ENCODE results near the gene FRK.
"Not testable (repeated sequence)": the region's sequence is repeated elsewhere in the genome, so short reads cannot be mapped to it uniquely, and the experiment has no call there.

The FRK gene

DNA sequence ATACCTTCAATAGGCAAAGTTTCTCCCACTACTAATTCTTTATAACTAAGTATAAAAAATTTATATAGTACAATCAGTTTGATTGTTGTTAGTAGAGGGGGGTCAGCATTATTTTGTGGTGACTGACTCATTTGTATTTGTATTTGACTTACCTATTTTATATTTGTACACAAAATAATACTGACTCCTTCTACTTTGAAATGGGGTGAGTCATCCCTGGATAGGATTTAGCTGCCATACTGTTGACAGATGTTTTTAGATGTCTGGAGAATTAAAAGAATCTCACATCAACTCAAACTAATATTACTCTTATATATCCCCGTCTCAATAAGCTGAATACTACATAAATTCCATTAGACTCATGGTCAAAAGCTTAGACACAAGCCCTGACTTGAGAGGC lies 114.9 kb downstream of the FRK start:
- TF ChIP-seq, protein P1, sequence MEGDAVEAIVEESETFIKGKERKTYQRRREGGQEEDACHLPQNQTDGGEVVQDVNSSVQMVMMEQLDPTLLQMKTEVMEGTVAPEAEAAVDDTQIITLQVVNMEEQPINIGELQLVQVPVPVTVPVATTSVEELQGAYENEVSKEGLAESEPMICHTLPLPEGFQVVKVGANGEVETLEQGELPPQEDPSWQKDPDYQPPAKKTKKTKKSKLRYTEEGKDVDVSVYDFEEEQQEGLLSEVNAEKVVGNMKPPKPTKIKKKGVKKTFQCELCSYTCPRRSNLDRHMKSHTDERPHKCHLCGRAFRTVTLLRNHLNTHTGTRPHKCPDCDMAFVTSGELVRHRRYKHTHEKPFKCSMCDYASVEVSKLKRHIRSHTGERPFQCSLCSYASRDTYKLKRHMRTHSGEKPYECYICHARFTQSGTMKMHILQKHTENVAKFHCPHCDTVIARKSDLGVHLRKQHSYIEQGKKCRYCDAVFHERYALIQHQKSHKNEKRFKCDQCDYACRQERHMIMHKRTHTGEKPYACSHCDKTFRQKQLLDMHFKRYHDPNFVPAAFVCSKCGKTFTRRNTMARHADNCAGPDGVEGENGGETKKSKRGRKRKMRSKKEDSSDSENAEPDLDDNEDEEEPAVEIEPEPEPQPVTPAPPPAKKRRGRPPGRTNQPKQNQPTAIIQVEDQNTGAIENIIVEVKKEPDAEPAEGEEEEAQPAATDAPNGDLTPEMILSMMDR (IDR thresholded peaks at IDR 0.05; ENCODE audit: extremely low read depth, missing control alignments): no peak
- DNase-seq (ENCODE audit: low spot score): no peak

GRCh38 chr6:115945306-115945705 lies 115.4 kb downstream of the FRK start:
- TF ChIP-seq, protein P1 (IDR thresholded peaks at IDR 0.05; ENCODE audit: extremely low read depth, missing control alignments): no peak
- no peak for DNase-seq (ENCODE audit: low spot score)

- DNase-seq (ENCODE audit: low spot score): not testable (repeated sequence)
Observed at GRCh38 chr6:115944829-115945228, 115.9 kb downstream of the FRK start.

GRCh38 chr6:115937502-115937901 lies 123.2 kb downstream of the FRK start:
- not testable (repeated sequence) for DNase-seq (ENCODE audit: low spot score)

- DNase-seq (ENCODE audit: low spot score): no peak
- TF ChIP-seq, protein P1 (IDR thresholded peaks at IDR 0.05; ENCODE audit: extremely low read depth, missing control alignments): no peak
Observed at GRCh38 chr6:115935361-115935760, 125.3 kb downstream of the FRK start.

DNA sequence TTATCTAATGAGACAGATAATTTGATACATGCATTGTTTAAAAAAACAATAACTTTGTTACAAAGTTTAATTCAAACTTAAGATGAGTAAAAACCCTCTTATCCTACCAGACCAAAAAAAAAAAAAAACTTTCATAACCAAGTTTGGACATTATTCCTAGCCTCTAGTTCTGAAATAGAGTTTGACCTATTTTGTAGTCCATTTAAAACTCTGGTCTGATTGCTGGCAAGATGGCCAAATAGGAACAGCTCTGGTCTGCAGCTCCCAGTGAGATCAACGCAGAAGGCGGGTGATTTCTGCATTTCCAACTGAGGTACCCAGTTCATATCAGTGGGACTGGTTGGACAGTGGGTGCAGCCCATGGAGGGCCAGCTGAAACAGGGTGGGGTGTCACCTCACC lies 125.9 kb downstream of the FRK start:
- DNase-seq (ENCODE audit: low spot score): no peak
- TF ChIP-seq, protein P1 (IDR thresholded peaks at IDR 0.05; ENCODE audit: extremely low read depth, missing control alignments): no peak

- TF ChIP-seq, protein P1 (IDR thresholded peaks at IDR 0.05; ENCODE audit: extremely low read depth, missing control alignments): no peak
- DNase-seq (ENCODE audit: low spot score): no peak
Observed at GRCh38 chr6:115934145-115934544, 126.5 kb downstream of the FRK start.

- TF ChIP-seq, protein P1 (IDR thresholded peaks at IDR 0.05; ENCODE audit: extremely low read depth, missing control alignments): no peak
Observed at GRCh38 chr6:115932481-115932880, 128.2 kb downstream of the FRK start.

GRCh38 chr6:115928000-115928399 lies 132.7 kb downstream of the FRK start:
- not testable (repeated sequence) for DNase-seq (ENCODE audit: low spot score)

More at GRCh38 chr6:115932481-115932880, 128.2 kb downstream of the FRK start:
- no peak for DNase-seq (ENCODE audit: low spot score)
